Cardiac muscle cell (in vitro differentiated cells and primary cell): ENCODE data around the gene REELD1. TPM values are rescaled to one million over a fixed set of nuclear protein-coding genes. Genes with fewer than 3 reads are reported as not detected.
A peak's percentile ranks its signal among the peaks of the same experiment; 100 is the strongest.

Source experiments
- DNase-seq, 2 donors: peaks; one replicate each; pipeline versions ENCODE4 v3.0.0 to v3.0.0-alpha.2; 2010 to 2017; ENCODE audit warnings: low read depth in 1 of 2, low spot score in 1 of 2
- H3K27ac ChIP-seq: fragments of 200-600 bp; sonication (generic); 2 replicates; pipeline ENCODE4 v1.5.1; 2016
- H3K27me3 ChIP-seq: fragments of 200-600 bp; sonication (generic); 2 replicates; pipeline ENCODE4 v1.6.0; 2016; ENCODE audit warnings: control low read depth
- H3K36me3 ChIP-seq: fragments of 200-600 bp; sonication (generic); 2 replicates; pipeline ENCODE4 v1.5.1; 2016; ENCODE audit warnings: control low read depth
- H3K4me1 ChIP-seq: fragments of 200-600 bp; sonication (generic); 2 replicates; pipeline ENCODE4 v1.8.1; 2017; ENCODE audit warnings: low read depth, mild to moderate bottlenecking, mixed run types
- H3K4me3 ChIP-seq: fragments of 200-600 bp; sonication (generic); 2 replicates; pipeline ENCODE4 v1.5.1; 2016; ENCODE audit warnings: mild to moderate bottlenecking
- H3K9me3 ChIP-seq: fragments of 200-600 bp; sonication (generic); 2 replicates; pipeline ENCODE4 v1.5.1; 2017; ENCODE audit warnings: low read depth, mild to moderate bottlenecking, control low read depth
- CTCF ChIP-seq: IDR thresholded peaks from 2 replicates; pipeline ENCODE4 v1.5.1; 2012; ENCODE audit warnings: low read depth, mild to moderate bottlenecking, low read length
- polyA plus RNA-seq: library from polyadenylated mRNA; unstranded; fragments of >200 nt; fragmentation: Nextera tagmentation; extraction: Ambion mirVana; gene quantifications from 2 replicates; pipeline ENCODE4 v1.2.1, GENCODE V29; 2016
- total RNA-seq: library from RNA; depleted of rRNA; stranded (reverse); fragments of >200 nt; gene quantifications from 2 replicates; pipeline ENCODE4 v1.2.3, GENCODE V29; 2016

REELD1 gene
- total and polyA plus RNA-seq, 2 experiments from 2014 or later, result not detected

- DNase-seq, result no peak
- no peak overlapping the region for H3K27ac ChIP-seq
- TF ChIP-seq CTCF, result no peak
- H3K4me1 ChIP-seq, result peaks cover 19% of the 10 kb centered on the region
- H3K4me3 ChIP-seq, result no peak overlapping the region
- no peaks in the 10 kb centered on the region for H3K36me3 ChIP-seq
- H3K9me3 ChIP-seq, result no peaks in the 10 kb centered on the region
- H3K27me3 ChIP-seq, result no peaks in the 10 kb centered on the region
Observed at GRCh38 chr4:146176891-146177290, 37.4 kb upstream of the REELD1 start.

GRCh38 chr4:146178126-146178525, 36.2 kb upstream of the REELD1 start:
- DNase-seq, result peak in 1 of 2 donors; percentile 50
- no peak overlapping the region for H3K27ac ChIP-seq
- H3K9me3 ChIP-seq, result no peaks in the 10 kb centered on the region
- H3K27me3 ChIP-seq, result no peaks in the 10 kb centered on the region
- H3K4me1 ChIP-seq, result peaks cover 19% of the 10 kb centered on the region
- no peak overlapping the region for H3K4me3 ChIP-seq
- TF ChIP-seq CTCF, result no peak
- H3K36me3 ChIP-seq, result no peaks in the 10 kb centered on the region

GRCh38 chr4:146179784-146180370, 34.5 kb upstream of the REELD1 start:
- no peak for TF ChIP-seq CTCF
- peak in 1 of 2 donors; percentile 24 for DNase-seq
- Histone ChIP-seq H3K4me1 (peaks cover 19% of the 10 kb centered on the region), H3K27me3 (no peaks in the 10 kb centered on the region), H3K36me3 (peaks cover 7% of the 10 kb centered on the region), H3K4me3 (no peak overlapping the region), H3K9me3 (no peaks in the 10 kb centered on the region), H3K27ac (peak overlapping the region; percentile 4)

- no peak overlapping the region for H3K27ac ChIP-seq
- H3K36me3 ChIP-seq, result peaks cover 18% of the 10 kb centered on the region
- H3K4me3 ChIP-seq, result no peak overlapping the region
- H3K27me3 ChIP-seq, result no peaks in the 10 kb centered on the region
- DNase-seq, result no peak
- no peak for TF ChIP-seq CTCF
- no peaks in the 10 kb centered on the region for H3K9me3 ChIP-seq
- peaks cover 13% of the 10 kb centered on the region for H3K4me1 ChIP-seq
Observed at GRCh38 chr4:146182443-146182842, 31.9 kb upstream of the REELD1 start.

- no peaks in the 10 kb centered on the region for H3K27me3 ChIP-seq
- peaks cover 18% of the 10 kb centered on the region for H3K36me3 ChIP-seq
- H3K9me3 ChIP-seq, result no peaks in the 10 kb centered on the region
- H3K27ac ChIP-seq, result no peak overlapping the region
- peaks cover 13% of the 10 kb centered on the region for H3K4me1 ChIP-seq
- DNase-seq, result no peak
- H3K4me3 ChIP-seq, result no peak overlapping the region
- TF ChIP-seq CTCF, result no peak
Observed at GRCh38 chr4:146183209-146183608, 31.1 kb upstream of the REELD1 start.

GRCh38 chr4:146186041-146186440, 28.3 kb upstream of the REELD1 start:
- H3K4me3 ChIP-seq, result no peak overlapping the region
- DNase-seq, result no peak

More at GRCh38 chr4:146186041-146186440, 28.3 kb upstream of the REELD1 start:
- Histone ChIP-seq H3K27ac (no peak overlapping the region), H3K4me1 (no peaks in the 10 kb centered on the region), H3K27me3 (no peaks in the 10 kb centered on the region), H3K9me3 (no peaks in the 10 kb centered on the region), H3K36me3 (peaks cover 26% of the 10 kb centered on the region)
- no peak for TF ChIP-seq CTCF
